ENCODE measurements around the gene HAGH.
"Not testable (repeated sequence)": the region's sequence is repeated elsewhere in the genome, so short reads cannot be mapped to it uniquely, and the experiment has no call there.

Gene HAGH
- long read RNA-seq, donor 1, transcript HAGH-201 (10 exons, 1,257 nt), result major isoform, 14 of 33 reads
- long read RNA-seq, donor 1, transcript HAGH-202 (9 exons, 2,984 nt), result minor isoform, 13 of 33 reads
- long read RNA-seq, donor 1, partial matches to known transcripts, result 6 of 33 reads
- long read RNA-seq, donor 1, other reads (novel, unspliced or antisense), result 0 of 33 reads
- long read RNA-seq, donor 2, transcript HAGH-201 (10 exons, 1,257 nt), result minor isoform, 5 of 19 reads
- long read RNA-seq, donor 2, transcript HAGH-202 (9 exons, 2,984 nt), result major isoform, 13 of 19 reads
- long read RNA-seq, donor 2, partial matches to known transcripts, result 0 of 19 reads
- long read RNA-seq, donor 2, other reads (novel, unspliced or antisense), result 0 of 19 reads
- long read RNA-seq, donor 3, transcript HAGH-202 (9 exons, 2,984 nt), result major isoform, 9 of 12 reads
- long read RNA-seq, donor 3, partial matches to known transcripts, result 0 of 12 reads
- long read RNA-seq, donor 3, other reads (novel, unspliced or antisense), result 0 of 12 reads
- long read RNA-seq, donor 4, transcript HAGH-201 (10 exons, 1,257 nt), result minor isoform, 9 of 20 reads
- long read RNA-seq, donor 4, transcript HAGH-202 (9 exons, 2,984 nt), result major isoform, 11 of 20 reads
- long read RNA-seq, donor 4, partial matches to known transcripts, result 0 of 20 reads
- long read RNA-seq, donor 4, other reads (novel, unspliced or antisense), result 0 of 20 reads
- long read RNA-seq, donor 5, transcript HAGH-201 (10 exons, 1,257 nt), result minor isoform, 5 of 15 reads
- long read RNA-seq, donor 5, transcript HAGH-202 (9 exons, 2,984 nt), result major isoform, 10 of 15 reads
- long read RNA-seq, donor 5, partial matches to known transcripts, result 0 of 15 reads
- long read RNA-seq, donor 5, other reads (novel, unspliced or antisense), result 0 of 15 reads
- long read RNA-seq, donor 6, transcript HAGH-202 (9 exons, 2,984 nt), result major isoform, 8 of 11 reads
- long read RNA-seq, donor 6, partial matches to known transcripts, result 0 of 11 reads
- long read RNA-seq, donor 6, other reads (novel, unspliced or antisense), result 0 of 11 reads
- long read RNA-seq, donor 7, result 0 reads
- long read RNA-seq, donor 8, transcript HAGH-201 (10 exons, 1,257 nt), result major isoform, 9 of 19 reads
- long read RNA-seq, donor 8, transcript HAGH-202 (9 exons, 2,984 nt), result major isoform, 9 of 19 reads
- long read RNA-seq, donor 8, partial matches to known transcripts, result 0 of 19 reads
- long read RNA-seq, donor 8, other reads (novel, unspliced or antisense), result 0 of 19 reads

DNA sequence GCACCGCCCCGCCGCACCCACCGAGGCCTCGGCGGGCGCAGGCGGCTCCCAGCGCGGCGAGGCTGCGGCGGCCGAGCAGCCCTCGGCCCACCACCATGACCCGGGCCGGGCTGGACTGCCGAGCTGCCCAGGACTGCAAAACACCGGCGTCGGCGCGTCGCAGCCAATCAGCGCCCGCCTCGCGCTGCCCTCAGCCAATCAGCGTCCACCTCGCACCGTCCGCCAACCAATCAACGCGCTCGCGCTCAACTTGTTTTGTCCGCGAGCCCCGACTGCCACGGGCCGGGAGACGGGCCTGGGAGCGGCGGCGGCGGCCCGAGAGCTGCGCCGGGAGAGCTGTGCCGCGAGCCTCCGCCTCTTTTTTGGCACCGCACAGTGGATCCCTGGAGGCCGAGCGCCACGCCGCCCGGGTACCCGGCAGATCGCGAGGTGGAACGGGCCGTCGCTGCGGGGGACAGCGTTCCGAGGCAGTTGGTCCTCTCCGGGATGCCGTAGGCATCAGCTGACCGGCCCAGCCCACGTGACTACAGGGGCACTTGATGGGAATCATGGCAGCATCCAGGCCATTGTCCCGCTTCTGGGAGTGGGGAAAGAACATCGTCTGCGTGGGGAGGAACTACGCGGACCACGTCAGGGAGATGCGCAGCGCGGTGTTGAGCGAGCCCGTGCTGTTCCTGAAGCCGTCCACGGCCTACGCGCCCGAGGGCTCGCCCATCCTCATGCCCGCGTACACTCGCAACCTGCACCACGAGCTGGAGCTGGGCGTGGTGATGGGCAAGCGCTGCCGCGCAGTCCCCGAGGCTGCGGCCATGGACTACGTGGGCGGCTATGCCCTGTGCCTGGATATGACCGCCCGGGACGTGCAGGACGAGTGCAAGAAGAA, at the start of gene HAGH, which contains the start of gene FAHD1:
Gene HAGH, minus strand, starts transcription at position 135 of the 883 bp plus-strand sequence. Its CDS starts 38 bp downstream, at position 97.
Gene FAHD1, plus strand, starts transcription at position 516 of the 883 bp plus-strand sequence. Its CDS starts 33 bp downstream, at position 549.
- peak; percentile 100 for DNase-seq

DNA sequence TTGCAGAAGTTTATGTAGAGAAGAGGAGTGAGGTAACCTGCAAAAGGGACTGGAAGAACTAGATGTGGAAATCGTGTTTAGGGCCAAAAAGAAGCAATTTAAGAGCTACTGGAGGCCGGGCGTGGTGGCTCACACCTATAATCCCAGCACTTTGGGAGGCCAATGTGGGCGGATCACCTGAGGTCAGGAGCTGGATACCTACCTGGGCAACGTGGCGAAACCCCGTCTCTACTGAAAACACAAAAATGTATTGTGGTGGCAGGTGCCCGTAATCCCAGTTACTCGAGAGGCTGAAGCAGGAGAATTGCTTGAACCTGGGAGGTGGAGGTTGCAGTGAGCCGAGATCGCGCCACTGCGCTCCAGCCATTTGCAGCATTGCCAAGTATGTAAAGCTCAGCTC, 49.4 kb upstream of the HAGH start:
- DNase-seq, result not testable (repeated sequence)

DNA sequence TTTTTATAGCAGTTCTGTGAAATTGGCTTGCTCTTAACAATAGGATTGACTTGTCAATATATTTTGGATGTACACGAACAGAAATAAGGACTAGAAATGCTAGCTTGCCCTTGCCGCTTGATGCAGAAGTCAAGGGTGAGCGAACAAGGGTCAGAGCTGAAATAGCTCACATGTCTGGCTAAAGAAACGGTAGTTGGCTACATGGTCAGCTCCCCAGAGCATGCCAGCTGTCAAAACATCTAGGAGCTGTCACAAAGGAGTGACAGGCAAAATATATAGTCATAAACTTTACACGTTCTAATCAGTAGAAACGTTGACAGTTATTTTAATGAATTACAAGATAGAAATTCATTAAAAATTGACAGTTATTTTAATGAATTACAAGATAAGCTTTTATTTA, 48.2 kb upstream of the HAGH start:
- DNase-seq, result no peak

DNA sequence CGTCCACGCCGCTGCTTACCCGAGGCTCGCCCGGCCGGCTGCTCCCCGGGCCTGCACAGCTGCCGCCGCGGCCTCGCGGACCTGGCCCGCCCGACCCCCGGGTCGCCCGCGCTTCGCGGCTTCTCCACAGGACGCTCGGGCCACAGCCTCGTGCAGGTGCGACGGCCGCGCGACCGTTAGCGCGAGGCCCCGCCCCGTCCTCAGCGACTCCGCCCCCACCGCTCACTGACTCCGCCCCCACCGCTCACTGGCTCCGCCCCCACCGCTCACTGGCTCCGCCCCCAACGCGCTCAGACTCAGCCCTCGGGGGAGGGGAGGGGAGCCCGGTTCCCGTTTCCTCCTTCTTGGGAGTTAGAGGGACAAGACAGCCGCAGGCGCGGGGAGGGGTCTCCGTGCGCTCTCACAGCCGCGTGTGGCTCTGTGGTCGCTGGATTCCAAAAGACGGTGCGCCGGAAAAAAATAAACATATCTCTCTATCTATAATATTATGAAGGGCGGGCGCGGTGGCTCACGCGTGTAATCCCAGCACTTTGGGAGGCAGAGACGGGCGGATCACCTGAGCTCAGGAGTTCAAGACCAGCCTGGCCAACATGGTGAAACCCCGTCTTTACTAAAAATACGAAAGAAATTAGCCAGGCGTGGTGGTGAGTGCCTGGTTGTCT, 45.5 kb upstream of the HAGH start, which contains the start of gene MEIOB:
Gene MEIOB, minus strand, starts transcription at position 191 of the 662 bp plus-strand sequence. CDS start 3,989 bp downstream, outside the sequence.
- peak; percentile 28 for DNase-seq

DNA sequence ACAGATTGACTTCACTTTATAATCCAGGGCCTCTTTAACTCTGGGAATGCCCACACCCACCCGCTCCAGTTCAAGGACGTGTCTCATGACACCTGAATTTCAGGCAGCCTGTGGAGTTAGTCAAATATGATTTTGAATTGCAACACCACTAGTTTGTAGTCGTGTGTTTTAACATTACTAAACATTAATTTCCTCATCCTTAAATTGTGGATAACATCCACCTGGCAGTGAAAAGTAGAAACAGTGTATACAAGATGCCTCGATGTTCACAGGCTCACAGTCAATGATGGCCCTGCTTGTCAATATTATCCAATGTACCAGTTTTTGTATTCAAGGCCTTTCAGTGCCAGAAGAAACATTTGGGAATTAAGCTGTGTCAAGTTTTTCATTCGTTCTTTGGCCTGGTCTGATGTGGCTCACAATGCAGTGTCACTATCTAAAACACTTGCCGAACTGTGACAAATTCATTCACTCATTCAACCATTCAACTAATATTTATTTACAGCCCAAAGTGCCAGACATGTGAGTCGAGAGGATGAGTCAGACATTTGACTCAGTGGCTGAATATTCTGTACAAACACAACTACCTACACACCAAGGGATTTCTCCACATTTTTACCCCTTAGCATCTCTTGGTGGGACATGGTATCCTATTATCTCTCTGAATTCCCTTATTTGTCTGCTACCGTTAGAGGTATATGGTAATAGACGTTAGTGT, 43.9 kb upstream of the HAGH start:
- DNase-seq, result no peak

DNA sequence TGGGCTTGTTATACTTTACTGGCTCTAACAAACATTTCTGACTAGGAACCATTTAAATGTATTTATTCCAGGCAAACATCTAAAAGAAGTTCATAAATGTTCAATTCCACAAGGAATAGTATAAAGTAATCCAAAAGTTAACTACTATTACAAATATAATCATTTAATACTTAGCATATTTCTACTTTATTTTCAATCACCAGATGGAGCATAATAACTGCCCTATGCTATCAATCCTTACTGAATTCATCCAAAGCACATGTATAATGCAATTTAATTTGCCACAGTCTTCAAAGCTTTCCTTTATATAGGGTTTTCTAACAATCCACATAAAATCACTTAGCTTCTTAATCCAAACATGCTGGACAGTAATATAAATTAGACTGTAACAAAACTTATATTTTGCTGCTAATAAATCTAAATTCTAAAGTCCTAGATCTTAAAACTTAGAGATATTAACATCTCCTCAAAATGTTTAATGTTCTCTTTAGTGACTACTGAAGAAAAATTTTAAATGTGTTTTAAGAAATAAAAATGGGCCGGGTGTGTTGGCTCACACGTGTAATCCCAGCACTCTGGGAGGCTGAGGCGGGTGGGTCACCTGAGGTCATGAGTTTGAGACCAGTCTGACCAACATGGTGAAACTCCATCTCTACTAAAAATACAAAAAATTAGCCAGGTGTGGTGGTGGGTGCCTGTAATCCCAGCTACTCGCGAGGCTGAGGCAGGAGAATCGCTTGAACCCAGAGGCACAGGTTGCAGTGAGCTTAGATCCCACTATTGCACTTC, 39.5 kb upstream of the HAGH start:
- no peak for DNase-seq

DNA sequence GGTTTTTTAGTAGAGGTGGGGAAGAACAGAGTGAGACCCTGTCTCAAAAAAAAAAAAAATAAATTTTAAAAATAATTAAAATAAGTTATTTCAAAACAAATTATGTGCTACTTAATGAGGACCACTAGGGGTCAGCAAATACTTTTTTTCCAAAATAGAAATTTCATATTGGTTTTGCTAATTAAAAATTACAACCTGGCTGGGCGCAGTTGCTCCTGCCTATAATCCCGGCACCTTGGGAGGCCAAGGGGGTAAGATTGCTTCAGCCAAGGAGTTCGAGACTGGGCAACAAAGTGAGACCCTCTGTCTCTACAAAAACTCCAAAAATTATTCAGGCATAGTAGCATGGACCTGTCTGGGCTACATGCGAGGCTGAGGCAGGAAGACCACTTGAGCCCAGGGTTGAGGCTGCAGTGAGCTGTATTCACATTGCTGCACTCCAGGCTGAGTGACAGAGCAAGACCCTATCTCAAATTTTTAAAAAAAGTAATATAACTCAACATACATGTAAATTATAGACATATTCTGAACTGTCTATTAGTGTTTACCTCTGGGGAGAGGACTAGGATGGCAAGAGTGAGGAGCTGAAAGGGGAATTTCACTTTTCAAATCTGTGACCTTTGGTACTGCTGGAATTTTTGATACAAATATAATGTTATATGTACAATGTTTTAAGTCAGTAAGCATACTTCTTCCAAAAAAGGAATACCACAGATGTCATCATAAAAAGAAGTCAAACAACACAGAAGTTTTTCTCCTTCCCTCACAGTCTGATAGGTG, 37.2 kb upstream of the HAGH start:
- DNase-seq, result peak; percentile 49

DNA sequence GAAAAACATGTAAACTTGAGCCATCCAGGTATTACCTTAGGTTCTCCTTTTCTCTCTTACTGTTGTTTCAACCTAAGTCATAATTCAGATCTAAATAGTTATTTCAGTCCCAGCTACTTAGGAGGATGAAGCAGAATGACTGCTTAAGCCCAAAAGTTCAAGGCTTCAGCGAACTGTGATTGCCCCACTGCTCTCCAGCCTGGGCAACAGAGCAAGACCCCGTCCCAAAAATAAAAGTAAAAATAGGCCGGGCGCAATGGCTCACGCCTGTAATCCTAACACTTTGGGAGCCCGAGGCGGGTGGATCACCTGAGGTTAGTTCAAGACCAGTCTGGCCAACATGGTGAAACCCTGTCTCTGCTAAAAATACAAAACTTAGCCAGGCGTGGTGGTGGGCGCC, 35.8 kb upstream of the HAGH start:
- DNase-seq, result no peak

DNA sequence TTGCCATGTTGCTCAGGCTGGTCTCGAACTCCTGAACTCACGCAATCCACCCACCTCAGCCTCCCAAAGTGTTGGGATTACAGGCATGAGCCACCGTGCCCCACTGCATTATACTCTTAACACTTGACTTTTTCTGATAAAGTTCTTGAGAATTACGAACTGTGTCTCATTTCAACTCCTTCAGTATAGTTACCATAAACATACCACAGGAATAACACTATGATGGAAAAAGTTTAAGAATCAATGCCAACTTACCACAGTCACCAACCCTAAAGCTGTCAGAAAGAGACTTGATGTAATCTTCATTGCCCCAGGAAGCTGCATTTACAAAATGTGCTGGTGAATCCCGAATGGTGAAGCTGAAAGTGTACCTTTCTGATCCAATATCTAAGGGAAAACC, 35.1 kb upstream of the HAGH start:
- no peak for DNase-seq

DNA sequence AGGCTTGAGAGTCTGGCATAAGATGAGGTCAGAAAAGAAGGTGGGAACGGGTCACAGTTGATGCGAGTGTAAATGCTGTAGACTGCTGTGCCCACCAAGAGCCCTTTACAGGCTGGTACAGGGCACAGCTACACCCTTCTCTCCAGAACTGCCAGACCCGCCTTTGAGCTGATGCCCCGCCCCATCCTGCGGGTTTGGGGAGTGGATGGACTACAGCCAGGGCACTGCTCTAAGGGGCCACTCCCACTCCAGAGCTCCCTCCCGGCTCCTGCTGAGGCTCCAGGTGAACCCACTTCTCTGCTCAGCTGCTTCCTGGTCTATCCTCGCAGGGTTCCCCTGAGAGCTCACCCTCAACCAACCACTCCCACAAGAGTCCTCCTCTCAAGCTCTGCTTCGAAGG, 33.0 kb upstream of the HAGH start:
- DNase-seq, result no peak

DNA sequence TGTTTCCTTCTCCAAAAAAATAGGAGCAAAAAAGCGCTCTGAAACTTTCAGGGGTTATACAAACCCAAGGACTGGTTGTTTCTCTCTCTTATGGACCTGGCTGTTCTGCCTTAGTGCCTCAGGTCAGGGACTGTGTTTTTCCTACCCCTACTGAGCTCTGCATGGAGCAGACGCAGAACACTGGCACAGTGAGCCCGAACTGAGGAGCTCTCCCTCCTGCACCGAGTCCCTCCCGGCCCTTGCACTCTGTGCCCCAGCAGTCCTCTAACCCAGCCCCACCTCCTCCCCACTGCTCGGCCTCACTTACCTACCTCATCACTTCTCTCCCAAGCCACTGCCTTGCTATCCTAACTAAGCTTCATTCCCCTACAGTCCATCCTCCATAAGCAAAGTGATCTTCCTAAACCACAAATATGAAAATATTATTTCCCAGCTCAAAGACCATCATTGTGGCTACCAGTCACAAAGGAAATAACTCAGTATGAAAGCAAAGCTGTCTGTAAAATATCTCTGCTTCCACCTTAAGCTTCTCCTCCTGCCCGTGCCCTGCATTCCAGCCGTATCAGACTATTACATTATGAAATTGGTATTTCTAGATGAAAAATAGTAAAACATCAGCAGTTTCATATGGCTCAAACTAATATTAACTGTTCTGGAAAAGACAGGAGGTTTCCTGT, 31.7 kb upstream of the HAGH start:
- no peak for DNase-seq

DNA sequence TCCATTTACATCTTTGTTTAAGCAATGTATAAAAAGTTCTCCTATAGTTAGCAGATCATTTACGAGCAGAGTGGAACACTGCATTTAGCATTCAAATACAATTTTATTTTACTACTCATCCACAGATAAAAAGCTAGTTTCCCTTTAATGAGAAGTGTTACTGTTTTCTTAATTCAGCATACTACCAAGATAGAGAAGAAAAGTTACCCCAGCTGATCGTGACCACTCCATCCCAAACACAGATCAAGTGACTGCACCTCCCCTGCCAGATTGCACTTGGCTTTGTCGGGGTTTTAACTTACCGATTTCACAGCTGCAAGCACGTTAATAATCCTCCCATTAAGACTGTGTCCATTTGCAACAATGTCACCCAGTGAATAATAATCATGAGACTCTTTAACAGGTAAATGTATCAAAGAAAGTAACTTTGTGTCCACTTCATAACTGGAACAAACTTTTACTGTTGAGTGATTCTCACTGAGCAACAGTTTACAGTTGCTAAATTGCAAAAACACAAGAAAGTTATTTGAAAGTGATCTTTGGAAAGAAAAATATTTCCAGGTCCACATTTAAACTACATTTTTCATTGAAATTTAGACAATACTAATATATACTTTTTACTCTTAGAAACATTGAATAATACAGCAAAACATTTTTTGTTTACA, 30.9 kb upstream of the HAGH start:
- no peak for DNase-seq

DNA sequence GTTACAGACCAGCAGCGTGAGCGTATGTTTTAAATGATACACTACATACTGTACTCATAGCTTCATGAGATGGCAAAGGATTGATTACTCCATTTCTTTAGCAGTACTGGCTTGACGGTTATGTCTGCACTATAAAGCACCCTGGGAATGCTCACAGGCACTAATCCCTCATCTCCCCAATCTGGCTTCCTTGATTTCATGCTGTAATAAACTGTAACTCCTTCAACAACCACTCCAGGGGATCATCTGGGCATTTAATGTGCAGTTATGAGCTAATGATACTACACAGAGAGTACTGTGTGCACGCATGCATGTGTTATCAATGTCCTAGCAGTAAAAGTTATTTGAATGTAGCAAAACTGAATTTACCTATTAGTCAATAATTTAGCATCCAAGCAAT, 25.2 kb upstream of the HAGH start:
- DNase-seq, result no peak

DNA sequence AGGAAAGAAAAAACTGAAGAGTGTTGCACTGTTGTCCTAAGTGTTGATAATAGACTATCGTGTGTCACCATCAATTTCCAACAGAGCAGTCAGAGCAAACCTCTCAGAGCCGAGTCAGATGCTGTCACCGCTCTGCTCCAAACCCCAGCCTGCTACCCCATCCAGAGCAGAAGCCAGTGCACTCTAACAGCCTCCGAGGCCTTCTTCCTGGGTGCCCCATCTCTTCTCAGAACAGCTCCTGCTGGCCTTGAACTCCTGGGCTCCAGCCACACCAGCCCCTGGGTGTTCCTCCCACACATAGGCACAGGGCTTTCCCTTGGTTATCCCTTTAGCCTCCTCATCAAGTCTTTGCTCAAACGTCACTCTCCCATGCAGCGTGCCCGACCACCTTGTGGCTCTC, 24.4 kb upstream of the HAGH start:
- no peak for DNase-seq

DNA sequence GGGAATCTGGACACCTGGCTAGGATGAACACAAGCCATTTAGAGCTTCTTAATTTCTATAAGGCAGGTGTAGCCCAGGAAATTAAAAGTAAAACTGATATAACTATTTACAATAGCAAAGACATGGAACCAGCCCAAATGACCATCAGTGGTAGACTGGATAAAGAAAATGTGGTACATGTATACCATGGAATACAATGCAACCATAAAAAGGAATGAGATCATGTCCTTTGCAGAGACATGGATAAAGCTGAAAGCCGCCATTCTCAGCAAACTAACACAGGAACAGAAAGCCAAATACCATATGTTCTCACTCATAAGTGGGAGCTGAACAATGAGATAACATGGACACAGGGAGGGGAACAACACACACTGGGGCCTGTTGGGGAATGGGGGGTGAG, 19.8 kb upstream of the HAGH start:
- no peak for DNase-seq

DNA sequence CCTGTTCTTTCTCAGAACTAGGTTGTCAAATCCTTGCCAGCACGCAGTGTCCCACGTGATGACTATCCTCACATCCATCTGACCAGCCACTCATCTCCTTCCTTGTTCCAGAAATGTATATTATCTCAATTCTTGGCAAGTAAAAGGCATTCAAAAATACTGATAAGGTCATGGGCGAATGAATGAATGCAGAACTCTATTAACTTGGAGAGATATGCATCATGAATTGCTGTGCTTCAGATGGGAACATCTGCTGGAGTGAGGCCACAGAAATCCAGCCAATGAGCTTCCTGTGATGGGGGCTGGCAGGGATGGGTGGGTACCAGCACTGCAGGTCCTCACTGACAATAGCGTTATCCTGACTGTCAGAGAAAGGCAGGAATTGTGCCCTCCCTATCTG, 19.4 kb upstream of the HAGH start:
- no peak for DNase-seq

DNA sequence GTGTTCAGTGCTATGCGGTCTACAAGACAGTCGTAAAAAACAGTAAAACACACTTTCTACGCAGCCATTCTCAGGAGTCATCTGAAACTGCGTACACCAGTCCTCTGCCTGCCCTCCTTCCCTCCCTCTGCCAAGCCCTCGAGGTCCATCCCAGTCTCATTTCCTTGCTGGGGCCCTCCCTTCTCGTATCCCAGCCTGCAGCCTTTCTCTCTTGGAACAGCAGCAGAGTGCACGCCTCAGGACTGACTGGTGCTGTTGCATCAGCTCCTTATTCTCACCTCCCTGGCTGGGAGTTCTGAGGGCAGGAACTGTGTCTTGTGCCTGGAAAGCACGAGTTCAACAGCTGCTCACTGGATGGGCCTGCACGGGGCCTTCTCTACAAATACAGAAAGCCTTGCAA, 12.9 kb upstream of the HAGH start:
- no peak for DNase-seq
